ENCODE results near the gene MED9.

GRCh38 chr17:17455173-17455572, 21.6 kb upstream of the MED9 start:
- TF ChIP-seq KDM5B (IDR thresholded peaks at IDR 0.05; ENCODE audit: insufficient replicate concordance, low read depth, low read length), result no peak
- no peak for TF ChIP-seq CTCF (IDR thresholded peaks at IDR 0.05 in 2 of 3, conservative IDR thresholded peaks at IDR 0.05 in 1 of 3; ENCODE audit: insufficient read depth in 2 of 3, low read depth in 1 of 3, low read length in 3 of 3)
- no peak for TF ChIP-seq EZH2 (IDR thresholded peaks at IDR 0.05; ENCODE audit: borderline replicate concordance, low read depth, low read length)
- no peak for TF ChIP-seq MYNN (IDR thresholded peaks at IDR 0.05)
- no peak for TF ChIP-seq MYNN (CRISPR knock-in tag; IDR thresholded peaks at IDR 0.05)
- TF ChIP-seq ZFP1 (CRISPR knock-in tag; IDR thresholded peaks at IDR 0.05), result no peak
- TF ChIP-seq RAD21 (CRISPR knock-in tag; conservative IDR thresholded peaks at IDR 0.05 in 1 of 2, IDR thresholded peaks at IDR 0.05 in 1 of 2), result no peak
- no peak for TF ChIP-seq NCOA1 (IDR thresholded peaks at IDR 0.05; ENCODE audit: low read depth)
- TF ChIP-seq REST (IDR thresholded peaks at IDR 0.05; ENCODE audit: borderline replicate concordance), result no peak
- TF ChIP-seq REST (CRISPR knock-in tag; IDR thresholded peaks at IDR 0.05; ENCODE audit: low read depth), result no peak
- no peak for TF ChIP-seq MYBL2 (IDR thresholded peaks at IDR 0.05; ENCODE audit: low read depth)
- TF ChIP-seq MYBL2 (CRISPR knock-in tag; IDR thresholded peaks at IDR 0.05; ENCODE audit: borderline replicate concordance), result no peak
- no peak for TF ChIP-seq POLR2AphosphoS5 (IDR thresholded peaks at IDR 0.05; ENCODE audit: control insufficient read depth, insufficient read depth, low read depth, low read length)
- TF ChIP-seq POLR2A (conservative IDR thresholded peaks at IDR 0.05), result no peak

Data from K562 (cell line).